Aorta (tissue), 5 donors: ENCODE results near the gene HOXD10. TPM values are rescaled to one million over a fixed set of nuclear protein-coding genes. Genes with fewer than 3 reads are reported as not detected.

Experiments used
- ATAC-seq: fragments of 200-7000 bp; cut with Tn5 transposase; one replicate; pipeline ENCODE4 v1.9.1; 2022; ENCODE audit warnings: moderate library complexity; ENCODE audit not compliant: low FRiP score
- DNase-seq, 2 donors: peaks; one replicate each; pipeline ENCODE4 v3.0.0-alpha.2; 2020
- H3K27ac ChIP-seq, 2 donors: one replicate each; pipeline ENCODE4 v1.5.1; 2013; ENCODE audit warnings: low read length in 2 of 2, mild to moderate bottlenecking in 2 of 2, moderate library complexity in 2 of 2, control low read depth in 1 of 2, inconsistent platforms in 1 of 2, low read depth in 1 of 2
- H3K27me3 ChIP-seq, 2 donors: one replicate each; pipeline ENCODE4 v1.6.1; 2013; ENCODE audit warnings: control low read depth in 1 of 2, low read length in 1 of 2, mild to moderate bottlenecking in 1 of 2, moderate library complexity in 1 of 2; ENCODE audit not compliant: insufficient read depth in 2 of 2, control insufficient read depth in 1 of 2
- H3K36me3 ChIP-seq, 2 donors: one replicate each; pipeline ENCODE4 v1.6.1; 2013; ENCODE audit warnings: control low read depth in 1 of 2, low read length in 1 of 2, mild to moderate bottlenecking in 1 of 2; ENCODE audit not compliant: insufficient read depth in 2 of 2, control insufficient read depth in 1 of 2
- H3K4me1 ChIP-seq, 2 donors: one replicate each; pipeline ENCODE4 v1.6.1; 2013; ENCODE audit warnings: low read length in 2 of 2, control low read depth in 1 of 2, mild to moderate bottlenecking in 1 of 2, moderate library complexity in 1 of 2; ENCODE audit not compliant: insufficient read depth in 2 of 2, control insufficient read depth in 1 of 2
- H3K4me3 ChIP-seq, 2 donors: one replicate each; pipeline ENCODE4 v1.5.1; 2013; ENCODE audit warnings: low read length in 2 of 2, control low read depth in 1 of 2, mild to moderate bottlenecking in 1 of 2
- H3K9me3 ChIP-seq: one replicate; pipeline ENCODE4 v1.6.1; 2013; ENCODE audit warnings: mild to moderate bottlenecking, low read length; ENCODE audit not compliant: control insufficient read depth
- WGBS, 2 donors: extraction: QIAGEN DNeasy Blood & Tissue Kit; methylation state at CpG; one replicate each; pipeline ENCODE4 v1.1.7; 2013; 5-methylcytosine and 5-hydroxymethylcytosine counted together
- intact Hi-C, 2 donors: fragments of 100-400 bp; cut with DNase I; formaldehyde crosslinking; loops; one replicate each; pipeline versions ENCODE4 v1.14.2 to v1.15.0; 2022
- long read RNA-seq, 2 donors: library from polyadenylated mRNA; unstranded; transcript quantifications; one replicate each; pipeline ENCODE4 v2.0.0, GENCODE V29; 2020 to 2021
- polyA plus RNA-seq, 2 donors: library from polyadenylated mRNA; stranded (reverse); fragments of 200-250 nt; gene quantifications; one replicate each; pipeline ENCODE4 v1.2.3, GENCODE V29; 2013
- total RNA-seq, 2 donors: library from RNA; stranded (reverse); fragmentation: NEBNext Ultra II Directional; extraction: Animal tissue kit (Norgen Biotek cat#: 25700); gene quantifications; one replicate each; pipeline ENCODE4 v1.2.1, GENCODE V29; 2021
- donor health status: healthy with polysubstance abuse.
- donor health status: Bipolar disorder and iron deficiency.
- donor health status: DM: no; HTN: no; CAD: no.
- donor health status: DM: no; HTN: no; CAD: no.
- donor health status: DM: yes; HTN: yes; CAD: no.

Gene HOXD10
- total RNA-seq (1 to 10 TPM in 1 of 2 donors, not detected in 1; 1.4 TPM), polyA plus RNA-seq (not detected)
- long read RNA-seq, donor 1: 0 reads
- long read RNA-seq, donor 2: 0 reads

DNA sequence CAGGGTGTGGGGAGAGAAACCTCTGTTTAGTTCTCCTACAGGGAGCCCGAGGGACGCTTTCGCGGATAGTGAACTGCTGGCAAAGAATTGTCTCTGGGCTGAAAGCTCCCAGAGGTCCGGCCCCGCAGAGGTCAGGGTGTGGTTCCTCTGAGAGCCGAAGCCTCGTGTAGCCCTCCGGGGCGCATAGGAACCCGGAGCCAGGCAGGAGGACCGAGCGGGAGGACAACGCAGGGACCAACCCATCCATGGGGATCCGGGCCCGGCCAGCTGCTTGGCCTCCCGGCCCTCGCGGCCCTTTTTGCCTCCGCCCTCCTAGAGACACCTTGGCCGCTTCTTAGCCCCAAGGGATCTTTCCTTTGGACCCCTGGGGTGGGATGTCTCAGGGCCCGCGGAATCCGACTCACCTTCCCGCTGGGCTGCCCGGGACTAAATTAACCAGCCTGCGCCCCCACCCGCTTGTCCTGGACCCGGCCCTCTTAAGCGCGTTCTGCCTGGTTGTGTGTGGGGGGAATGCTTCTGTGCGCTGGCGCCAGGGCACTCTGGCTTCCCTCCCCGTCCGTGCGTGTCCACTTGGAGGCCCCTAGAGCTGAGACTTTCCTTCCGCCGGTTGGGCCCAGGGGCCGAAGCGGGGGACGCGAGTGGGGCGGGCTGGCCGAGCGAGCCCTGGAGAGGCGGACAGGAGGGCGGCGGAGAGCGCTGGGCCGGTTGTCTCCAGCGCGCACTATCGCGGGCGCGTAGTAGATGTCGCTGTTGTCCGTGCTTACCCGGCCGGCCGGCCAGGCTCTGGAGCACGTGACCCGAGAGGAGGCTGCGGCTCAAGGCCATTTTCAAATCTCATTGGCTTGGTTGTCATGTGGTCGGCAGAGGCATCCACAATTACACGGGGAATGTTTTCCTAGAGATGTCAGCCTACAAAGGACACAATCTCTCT, at the start of gene HOXD10:
HOXD10 (plus strand) TSS at position 896 of the 931 bp plus-strand sequence. CDS start 56 bp downstream, outside the sequence.
- ATAC-seq (peak; percentile 87), DNase-seq (peak in 1 of 2 donors; percentile 89)
- Histone ChIP-seq H3K4me1 (no peaks in the 10 kb centered on the region), H3K4me3 (no peak within 1 kb of the TSS), H3K9me3 (no peaks in the 10 kb centered on the region), H3K27me3 (no peaks in the 10 kb centered on the region), H3K36me3 (no peaks in the 10 kb centered on the region), H3K27ac (no peak within 1 kb of the TSS)
- intact Hi-C loops: loop anchor here in 1 of 2 donors (5.0 kb wide), 1 partner anchor 1031 kb away; no protein-coding TSS in a partner anchor
- WGBS, 2 donors: 7% methylated on average over 54 to 66 of the region's 66 CpGs

DNA sequence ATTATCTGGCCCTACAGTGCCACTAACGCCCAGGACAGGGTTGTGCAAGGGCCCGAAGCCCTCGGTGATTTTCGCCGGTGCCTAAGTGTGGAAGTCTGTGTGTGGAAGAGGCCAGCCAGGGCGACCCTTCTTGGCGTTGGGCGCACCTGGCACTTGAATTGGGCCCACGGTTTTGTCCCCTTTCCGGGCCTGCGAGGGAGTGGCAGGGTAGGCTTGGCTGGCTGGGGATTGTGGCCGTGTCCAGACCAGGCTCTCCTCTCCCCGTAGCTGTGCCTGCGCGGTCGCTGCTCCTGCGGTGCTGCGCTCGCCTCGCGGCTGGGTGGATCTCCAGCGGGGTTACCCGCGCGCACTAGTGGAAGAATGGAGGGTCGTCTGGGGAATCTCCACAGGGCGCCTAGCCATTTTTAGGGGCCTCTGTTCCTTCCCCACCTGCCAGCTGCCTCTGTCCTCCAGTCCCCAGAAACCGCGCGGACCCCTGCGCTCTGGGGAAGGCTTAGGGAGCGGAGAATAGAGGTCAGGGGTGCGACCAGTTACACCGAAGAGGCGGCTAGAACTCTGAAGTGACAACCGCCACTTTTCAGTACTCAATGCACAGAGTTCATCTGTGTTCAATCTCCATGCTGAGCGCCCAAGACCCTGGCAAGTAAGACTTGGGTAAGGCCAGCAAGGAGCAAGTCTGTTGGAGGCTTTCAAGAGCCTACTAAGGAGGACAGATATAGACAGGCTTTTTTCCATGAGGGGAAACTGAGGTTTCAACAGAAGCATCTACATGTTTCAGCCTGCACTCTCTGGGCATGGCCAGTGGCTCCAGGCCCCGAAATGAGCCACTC, 48.8 kb upstream of the HOXD10 start:
- ATAC-seq: peak; percentile 21
- DNase-seq: no peak
- Histone ChIP-seq H3K4me3 (peak overlapping the region in 1 of 2 donors; percentile 19), H3K9me3 (peaks cover 3% of the 10 kb centered on the region), H3K36me3 (no peaks in the 10 kb centered on the region), H3K27me3 (no peaks in the 10 kb centered on the region), H3K4me1 (no peaks in the 10 kb centered on the region), H3K27ac (no peak overlapping the region)
- intact Hi-C loops: no loop called here
- 5 to 9% methylated on average over 38 of the region's 38 CpGs for WGBS, 2 donors

DNA sequence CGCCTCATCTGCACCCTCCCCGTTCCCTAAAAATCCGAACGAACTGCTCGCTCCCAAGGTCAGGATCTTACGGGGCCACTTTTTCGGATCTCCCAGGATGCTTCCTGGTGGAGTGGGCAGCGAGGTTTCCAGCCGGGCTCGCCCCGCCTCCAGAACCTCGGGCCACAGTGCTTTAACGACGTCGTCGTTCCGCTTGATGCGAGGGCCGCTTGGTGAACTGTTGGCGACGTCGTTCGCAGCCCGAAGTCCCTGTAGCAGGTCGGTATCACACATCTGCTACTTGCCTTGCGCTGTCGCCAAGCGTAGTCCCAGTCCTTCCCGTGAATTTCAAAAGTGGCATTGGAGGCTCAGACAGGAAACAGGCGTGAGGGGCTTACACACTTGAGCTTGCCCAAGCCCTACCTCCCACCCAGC, 48.2 kb upstream of the HOXD10 start:
- H3K27me3 ChIP-seq: no peaks in the 10 kb centered on the region
- no peaks in the 10 kb centered on the region for H3K4me1 ChIP-seq
- 6 to 11% methylated on average over 30 of the region's 30 CpGs for WGBS, 2 donors
- H3K36me3 ChIP-seq: no peaks in the 10 kb centered on the region
- no peak for DNase-seq
- no peak overlapping the region for H3K4me3 ChIP-seq
- no peak for ATAC-seq
- intact Hi-C loops: no loop called here
- H3K9me3 ChIP-seq: peaks cover 3% of the 10 kb centered on the region
- H3K27ac ChIP-seq: no peak overlapping the region

DNA sequence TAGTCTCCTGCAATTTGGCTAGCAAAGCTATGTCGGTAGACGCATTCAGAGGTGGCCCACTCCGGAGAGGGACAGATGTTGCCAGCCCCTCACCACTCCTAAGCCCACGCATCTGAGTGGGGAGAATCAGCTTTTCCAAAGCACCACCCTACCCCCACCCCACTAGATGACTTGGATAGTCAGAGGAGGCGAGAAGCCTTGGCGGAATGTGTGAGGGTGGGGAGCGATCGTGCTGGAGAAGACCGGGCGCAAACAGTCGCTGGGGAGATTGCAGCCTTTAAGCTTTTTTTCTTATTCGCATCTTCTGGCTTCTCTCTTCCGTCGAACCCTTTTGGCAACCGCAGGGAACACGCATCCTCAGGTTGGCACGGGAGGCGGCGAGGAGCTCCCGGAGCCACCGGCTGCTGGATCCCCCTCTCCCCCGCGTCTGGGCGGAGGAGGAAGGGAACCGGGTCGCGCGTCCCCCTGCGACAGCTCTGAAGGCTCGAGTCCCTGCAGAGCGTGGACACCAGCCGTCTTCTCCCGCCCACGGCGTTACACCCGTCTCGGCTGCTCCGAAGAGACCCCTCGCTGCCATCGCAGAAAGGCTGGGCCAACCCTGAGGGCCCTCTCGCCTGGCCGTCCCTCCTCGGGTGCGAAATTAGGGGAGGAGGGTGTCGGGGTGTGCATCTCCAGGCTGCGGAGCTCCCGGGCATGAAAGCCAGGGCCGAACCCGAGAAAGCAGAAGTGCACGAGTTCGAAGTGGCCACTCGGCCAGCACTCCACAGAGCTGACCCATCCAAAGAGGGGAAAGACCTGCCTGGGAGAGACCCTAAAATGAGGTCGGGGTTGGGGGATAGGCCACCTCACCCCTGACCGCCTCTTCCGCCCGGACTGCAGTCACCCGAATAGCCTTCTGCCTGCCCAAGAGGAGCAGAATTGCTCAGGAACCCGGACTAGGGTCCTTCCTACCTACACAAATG, 45.0 kb upstream of the HOXD10 start:
- H3K9me3 ChIP-seq: peaks cover 3% of the 10 kb centered on the region
- intact Hi-C loops: no loop called here
- WGBS, 2 donors: 21 to 24% methylated on average over 54 to 58 of the region's 58 CpGs
- no peak overlapping the region for H3K27ac ChIP-seq
- DNase-seq (no peak), ATAC-seq (no peak)
- no peaks in the 10 kb centered on the region for H3K36me3 ChIP-seq
- H3K4me1 ChIP-seq: no peaks in the 10 kb centered on the region
- H3K27me3 ChIP-seq: no peaks in the 10 kb centered on the region
- no peak overlapping the region for H3K4me3 ChIP-seq

DNA sequence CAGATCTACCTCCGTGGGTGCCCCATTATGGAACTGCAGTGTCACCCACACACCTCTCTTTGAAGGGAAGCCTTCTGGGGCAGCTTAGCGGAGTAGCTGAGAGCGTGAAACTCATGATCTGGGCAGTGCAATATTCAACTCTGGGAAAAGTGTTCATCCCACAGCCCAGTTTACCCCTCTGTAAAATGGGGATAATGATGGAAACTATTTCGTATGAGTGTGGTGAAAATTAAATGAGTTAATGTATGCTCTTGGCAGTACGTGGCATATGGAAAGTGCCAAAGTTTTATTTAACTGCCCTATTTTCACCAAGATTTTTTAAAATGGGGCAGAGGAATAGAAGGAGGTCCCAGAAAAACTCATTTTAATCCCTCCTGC, 44.3 kb upstream of the HOXD10 start:
- ATAC-seq: no peak
- Histone ChIP-seq H3K36me3 (no peaks in the 10 kb centered on the region), H3K4me1 (no peaks in the 10 kb centered on the region), H3K4me3 (no peak overlapping the region), H3K27me3 (no peaks in the 10 kb centered on the region), H3K27ac (no peak overlapping the region), H3K9me3 (peaks cover 3% of the 10 kb centered on the region)
- intact Hi-C loops: no loop called here
- no peak for DNase-seq
- 50 to 51% methylated on average over 5 of the region's 5 CpGs for WGBS, 2 donors

DNA sequence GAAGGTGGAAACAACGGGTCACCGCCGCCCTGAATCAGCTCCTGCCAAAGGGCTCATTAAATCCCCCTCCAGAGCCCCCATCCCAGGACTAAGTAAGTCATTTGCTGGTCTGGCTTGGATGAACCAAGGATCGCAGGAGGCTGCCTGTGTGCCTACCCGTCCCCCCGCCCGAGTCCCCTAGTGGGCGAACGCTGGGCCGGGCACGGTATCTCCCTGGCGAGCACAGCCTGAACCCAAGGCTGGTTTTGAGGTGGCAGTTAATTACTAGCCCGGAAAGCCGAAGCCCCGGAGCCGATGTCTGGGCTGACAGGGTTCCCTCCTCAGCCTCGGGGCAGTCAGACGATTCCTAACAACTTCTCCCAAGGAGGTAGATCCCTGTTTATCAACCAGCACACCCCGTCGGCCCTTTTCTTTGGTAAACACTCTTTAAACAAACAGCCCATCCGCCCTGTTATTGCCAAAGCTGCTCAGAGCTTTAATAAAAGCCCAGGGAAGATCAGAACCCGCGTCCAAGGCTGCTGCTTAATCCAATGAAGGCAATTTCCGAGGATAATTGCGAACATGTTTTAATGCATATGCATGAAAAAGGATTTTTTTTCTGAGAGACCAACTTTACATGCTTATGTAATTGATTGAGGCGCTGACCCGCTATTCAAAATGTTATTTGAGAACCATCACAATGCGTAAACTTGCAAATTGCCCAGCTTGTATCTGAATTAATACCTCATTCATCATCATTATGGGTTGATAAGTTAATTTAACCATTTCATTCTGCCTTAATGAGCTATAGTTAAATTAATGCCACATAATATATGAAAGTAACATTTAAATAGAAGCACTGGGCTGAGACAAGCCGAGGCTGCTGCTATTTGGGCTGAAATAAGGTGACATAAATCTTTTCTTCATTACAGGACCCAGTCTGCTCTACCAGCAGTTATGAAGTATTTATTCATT, 43.4 kb upstream of the HOXD10 start:
- ATAC-seq (no peak), DNase-seq (no peak)
- no peaks in the 10 kb centered on the region for H3K36me3 ChIP-seq
- H3K4me1 ChIP-seq: no peaks in the 10 kb centered on the region
- 12 to 14% methylated on average over 29 of the region's 29 CpGs for whole genome bisulfite sequencing, 2 donors
- H3K27ac ChIP-seq: no peak overlapping the region
- H3K9me3 ChIP-seq: peaks cover 3% of the 10 kb centered on the region
- no peak overlapping the region for H3K4me3 ChIP-seq
- intact Hi-C loops: no loop called here
- H3K27me3 ChIP-seq: no peaks in the 10 kb centered on the region

DNA sequence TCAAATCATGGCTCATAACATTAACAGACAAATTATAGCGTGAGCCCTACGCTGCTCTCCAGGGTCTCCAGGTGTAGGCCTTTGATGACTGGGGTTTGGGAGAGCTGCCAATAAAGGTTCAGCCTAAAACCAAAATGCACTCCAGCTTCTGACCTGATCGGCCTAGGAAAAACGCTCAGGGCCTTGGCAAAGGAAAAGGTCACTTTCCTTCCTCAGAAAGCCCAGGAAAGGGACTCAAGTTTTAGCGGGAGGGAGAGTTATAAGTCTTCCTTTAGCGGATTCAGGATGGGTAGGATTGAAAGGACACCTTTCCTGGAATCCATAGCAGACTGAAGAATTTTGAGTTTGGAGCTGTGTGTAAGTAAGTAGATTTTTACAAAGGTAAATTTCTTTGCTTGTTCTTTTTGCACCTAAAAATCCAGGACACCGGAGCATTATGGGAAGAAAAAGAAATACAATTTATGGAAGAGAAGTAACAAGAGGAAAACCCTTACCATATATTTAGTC, 41.6 kb upstream of the HOXD10 start:
- Histone ChIP-seq H3K36me3 (no peaks in the 10 kb centered on the region), H3K27me3 (no peaks in the 10 kb centered on the region), H3K27ac (no peak overlapping the region), H3K4me1 (no peaks in the 10 kb centered on the region), H3K4me3 (no peak overlapping the region), H3K9me3 (peaks cover 3% of the 10 kb centered on the region)
- no peak for ATAC-seq
- no peak for DNase-seq
- intact Hi-C loops: no loop called here
- WGBS, 2 donors: 51% methylated on average over 7 of the region's 7 CpGs
